ENCODE measurements around the gene TLE4. TPM values are rescaled to one million over a fixed set of nuclear protein-coding genes. Genes with fewer than 3 reads are reported as not detected.

The TLE4 gene
- total and polyA plus RNA-seq, 2 experiments from 2014 or later: 45.8 to 72.9 TPM

DNA sequence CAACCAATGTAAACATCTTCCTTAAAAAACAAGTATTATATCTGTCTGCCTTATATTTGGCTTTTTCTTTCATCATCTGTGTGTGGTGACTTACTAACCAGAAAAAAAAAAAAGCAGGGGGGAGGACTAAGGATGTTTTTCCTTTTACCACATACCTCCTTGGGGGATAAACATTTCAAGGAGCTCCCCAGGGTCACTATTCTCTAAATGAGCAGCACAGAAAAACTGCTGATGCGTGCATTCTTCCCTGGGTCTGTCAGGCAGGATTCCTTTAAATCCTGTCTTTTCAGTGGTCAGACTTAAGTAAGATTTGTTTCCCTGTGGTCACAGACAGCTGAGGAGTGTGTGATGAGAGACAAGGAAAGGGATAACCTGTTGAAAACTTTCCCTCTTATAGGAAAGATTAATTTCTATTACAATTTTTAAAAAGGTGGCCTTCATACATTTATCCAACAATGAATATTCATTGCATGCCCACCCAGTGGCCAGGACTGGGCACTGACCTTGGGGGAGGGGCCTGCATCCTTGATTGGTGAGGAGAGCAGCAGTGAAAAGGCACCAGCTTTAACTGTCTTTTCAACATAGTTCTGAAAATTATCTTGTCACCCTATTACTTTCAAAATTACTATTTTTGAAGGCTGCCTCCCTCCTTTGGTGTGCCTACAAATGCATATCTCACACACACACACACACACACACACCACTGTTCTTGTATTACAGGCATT is 123.1 kb downstream of the TLE4 start:
- Histone ChIP-seq H3K79me2 (replicated peaks; ENCODE audit: insufficient read depth) (peaks cover 20% of the 10 kb centered on the region), H3K4me2 (peak overlapping the region; percentile 42), H3K4me3 (0 out of 2 replicates have a peak overlapping the region, but pooled peaks have one; percentile 10), H3K27me3 (ENCODE audit: insufficient read depth) (no peaks in the 10 kb centered on the region), H3K27ac (ENCODE audit: low read depth) (peak overlapping the region; percentile 63; the same call in 1 of the 2 replicates), H4K20me1 (replicated peaks; ENCODE audit: insufficient read depth) (no peaks in the 10 kb centered on the region; the same call in none of the 2 replicates), H2AFZ (no peak overlapping the region), H3K4me1 (ENCODE audit: insufficient read depth) (peaks cover 62% of the 10 kb centered on the region), H3K9me2 (ENCODE audit: insufficient read depth) (no peaks in the 10 kb centered on the region), H3F3A (replicated peaks; ENCODE audit: low read depth) (no peaks in the 10 kb centered on the region), H3K36me3 (ENCODE audit: insufficient read depth) (no peaks in the 10 kb centered on the region)
- ATAC-seq: peak; percentile 82
- Mint-ChIP-seq H3K27me3 (ENCODE audit: insufficient read depth, low read depth, poor library complexity) (peaks cover 4% of the 10 kb centered on the region), H3K4me1 (peaks cover 73% of the 10 kb centered on the region), H3K27ac (peak overlapping the region; percentile 93), H3K36me3 (ENCODE audit: low read depth) (no peaks in the 10 kb centered on the region), H3K9me3 (no peaks in the 10 kb centered on the region), H3K4me3 (peak overlapping the region; percentile 46)
- peak; percentile 77 for DNase-seq (ENCODE audit: low spot score)
- TF ChIP-seq EZH2phosphoT487 (IDR thresholded peaks at IDR 0.05; ENCODE audit: unreplicated experiment) (no peak), CREB1 (CRISPR knock-in tag; IDR thresholded peaks at IDR 0.05; ENCODE audit: low read depth) (0 out of 2 replicates have a peak, but pooled peaks have one; percentile 23)

DNA sequence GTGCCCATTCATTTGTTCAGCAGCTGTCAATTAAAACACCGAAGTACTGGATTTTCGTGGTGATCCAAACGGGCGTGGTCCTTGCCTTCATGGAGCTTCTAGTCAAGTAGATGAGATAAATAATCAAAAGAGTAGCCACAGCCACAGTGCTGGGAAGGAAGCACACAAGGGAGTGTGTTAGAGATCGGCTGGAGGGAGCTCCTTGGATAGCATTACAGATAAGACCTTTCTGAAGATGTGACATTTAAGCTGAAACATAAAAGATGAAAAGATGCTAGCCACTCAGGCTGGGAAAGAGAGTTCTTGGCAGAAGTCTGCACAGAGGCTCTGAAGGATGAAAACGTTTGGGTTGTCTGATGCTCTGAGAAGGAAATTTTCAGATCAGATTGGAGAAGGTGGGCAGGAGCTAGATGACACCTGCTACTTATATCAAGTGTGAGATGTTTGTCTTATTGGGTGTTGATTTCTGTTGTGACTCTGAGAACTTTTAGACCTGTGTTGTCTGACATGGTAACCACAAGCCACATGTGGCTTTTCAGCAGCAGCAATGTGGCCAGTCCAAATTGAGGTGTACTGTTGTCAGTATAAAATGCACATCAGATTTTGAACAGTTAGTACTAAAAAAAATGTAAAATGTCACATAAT is 123.9 kb downstream of the TLE4 start:
- peaks cover 77% of the 10 kb centered on the region for H3K4me1 Mint-ChIP-seq

More for the DNA sequence above, 123.9 kb downstream of the TLE4 start:
- Mint-ChIP-seq H3K9me3 (no peaks in the 10 kb centered on the region), H3K27me3 (ENCODE audit: insufficient read depth, low read depth, poor library complexity) (peaks cover 2% of the 10 kb centered on the region), H3K27ac (peak overlapping the region; percentile 93), H3K4me3 (no peak overlapping the region; the same call in 2 of the 3 replicates), H3K36me3 (ENCODE audit: low read depth) (no peaks in the 10 kb centered on the region)
- no peak for ATAC-seq
- Histone ChIP-seq H3K4me2 (peak overlapping the region; percentile 42; the same call in 1 of the 2 replicates), H3K79me2 (replicated peaks; ENCODE audit: insufficient read depth) (peaks cover 20% of the 10 kb centered on the region), H2AFZ (no peak overlapping the region), H4K20me1 (replicated peaks; ENCODE audit: insufficient read depth) (no peaks in the 10 kb centered on the region; the same call in none of the 2 replicates), H3K9me2 (ENCODE audit: insufficient read depth) (no peaks in the 10 kb centered on the region), H3K36me3 (ENCODE audit: insufficient read depth) (no peaks in the 10 kb centered on the region), H3K4me3 (no peak overlapping the region), H3K27me3 (ENCODE audit: insufficient read depth) (no peaks in the 10 kb centered on the region), H3K4me1 (ENCODE audit: insufficient read depth) (peaks cover 68% of the 10 kb centered on the region), H3F3A (replicated peaks; ENCODE audit: low read depth) (no peaks in the 10 kb centered on the region), H3K27ac (ENCODE audit: low read depth) (no peak overlapping the region)
- TF ChIP-seq REST (IDR thresholded peaks at IDR 0.05; ENCODE audit: unreplicated experiment) (no peak), POLR2AphosphoS5 (IDR thresholded peaks at IDR 0.05; ENCODE audit: low read depth) (no peak), ETS1 (IDR thresholded peaks at IDR 0.05) (no peak), NANOG (IDR thresholded peaks at IDR 0.05; ENCODE audit: borderline replicate concordance) (no peak), ZNF331 (CRISPR knock-in tag; IDR thresholded peaks at IDR 0.05; ENCODE audit: low read depth) (no peak)
- no peak for DNase-seq (ENCODE audit: low spot score)

All from GM23338 (cell line).